ENCODE data around the gene STX10.

- TF ChIP-seq ZNF274 (IDR thresholded peaks at IDR 0.05; ENCODE audit: borderline replicate concordance, low read depth, low read length) (no peak), CREB1 (IDR thresholded peaks at IDR 0.05) (no peak), CREB1 (CRISPR knock-in tag; IDR thresholded peaks at IDR 0.05) (no peak), POLR2A (conservative IDR thresholded peaks at IDR 0.05) (no peak), CTCF (IDR thresholded peaks at IDR 0.05 in 2 of 3, conservative IDR thresholded peaks at IDR 0.05 in 1 of 3; ENCODE audit: insufficient read depth in 2 of 3, low read depth in 1 of 3, low read length in 3 of 3) (no peak), CBX8 (IDR thresholded peaks at IDR 0.05; ENCODE audit: borderline replicate concordance, extremely low read depth, low read depth, low read length, poor library complexity, severe bottlenecking) (no peak), SUPT5H (IDR thresholded peaks at IDR 0.05) (no peak), ZFX (CRISPR knock-in tag; IDR thresholded peaks at IDR 0.05) (no peak), DNMT1 (IDR thresholded peaks at IDR 0.05) (no peak), SRSF1 (IDR thresholded peaks at IDR 0.05; ENCODE audit: low read depth, low read length) (no peak), HDAC2 (IDR thresholded peaks at IDR 0.05) (no peak), FOXJ3 (CRISPR knock-in tag; IDR thresholded peaks at IDR 0.05) (no peak), ZNF445 (CRISPR knock-in tag; IDR thresholded peaks at IDR 0.05; ENCODE audit: low read depth) (no peak), RAD21 (CRISPR knock-in tag; conservative IDR thresholded peaks at IDR 0.05 in 1 of 2, IDR thresholded peaks at IDR 0.05 in 1 of 2) (no peak), IRF2 (CRISPR knock-in tag; IDR thresholded peaks at IDR 0.05) (no peak)
Measured at GRCh38 chr19:13135068-13136062, 14.8 kb downstream of the STX10 start.

All from K562 (cell line).